H1 (cell line): ENCODE data around the gene CTU1. TPM values are rescaled to one million over a fixed set of nuclear protein-coding genes. Genes with fewer than 3 reads are reported as not detected.

Experiments
- CBX8 ChIP-seq: fragments of 300-800, 300-1000 bp; sonication (generic); IDR thresholded peaks from 2 replicates; pipeline ENCODE4 v1.7.1; 2016; ENCODE audit warnings: low read depth, low read length, borderline replicate concordance
- KDM1A ChIP-seq: fragments of 200-600, 300-600 bp; sonication (generic); IDR thresholded peaks from 2 replicates; pipeline ENCODE4 v1.7.1; 2016; ENCODE audit warnings: mild to moderate bottlenecking, low read length, borderline replicate concordance
- RXRA ChIP-seq: IDR thresholded peaks from 2 replicates; pipeline ENCODE4 v1.6.1; 2011; ENCODE audit warnings: low read depth, mild to moderate bottlenecking, low read length, moderate library complexity; ENCODE audit not compliant: insufficient read depth
- SIRT6 ChIP-seq: IDR thresholded peaks from one replicate; pipeline ENCODE4 v1.7.1; 2012; ENCODE audit warnings: low read length, inconsistent platforms
- SUZ12 ChIP-seq: fragments of 200-600 bp; sonication (generic); IDR thresholded peaks from 2 replicates; pipeline ENCODE4 v1.6.1; 2012; ENCODE audit warnings: mild to moderate bottlenecking, inconsistent platforms, low read length, moderate library complexity, mixed read lengths
- TAF7 ChIP-seq: optimal IDR thresholded peaks from 2 replicates; pipeline ENCODE3; 2011; ENCODE audit warnings: low read depth, mild to moderate bottlenecking, inconsistent platforms, low read length, moderate library complexity, borderline replicate concordance
- polyA plus RNA-seq, 7 experiments: library from polyadenylated mRNA; depleted of rRNA in 3 of 7; stranded (reverse) in 5 of 7; unstranded in 2 of 7; fragments of >200 nt in 5 of 7; fragments of 200-250 nt in 2 of 7; gene quantifications; 1 replicate in 5 of 7; 2 replicates in 1 of 7; 4 replicates in 1 of 7; pipeline versions ENCODE4 v1.2.1 to v1.2.3, GENCODE V29; 2011 to 2013; ENCODE audit warnings: missing spikeins in 2 of 7, mixed read lengths in 2 of 7
- total RNA-seq: library from RNA; stranded (reverse); fragmentation: NEBNext Ultra II Directional; extraction: Animal tissue kit (Norgen Biotek cat#: 25700); gene quantifications from 2 replicates; pipeline ENCODE4 v1.2.1, GENCODE V29; 2021
- TF ChIP-seq, protein P1 (sequence below): IDR thresholded peaks from 2 replicates; pipeline ENCODE4 v1.6.1; 2012; ENCODE audit warnings: low read length, inconsistent platforms

Gene CTU1
- total and polyA plus RNA-seq, 2 of the 8 experiments (the other 6 are each of a cell fraction or from before 2014, with no cell fraction given), result 4.6 to 7.2 TPM

- TF ChIP-seq CBX8, result no peak
- TF ChIP-seq, protein P1, sequence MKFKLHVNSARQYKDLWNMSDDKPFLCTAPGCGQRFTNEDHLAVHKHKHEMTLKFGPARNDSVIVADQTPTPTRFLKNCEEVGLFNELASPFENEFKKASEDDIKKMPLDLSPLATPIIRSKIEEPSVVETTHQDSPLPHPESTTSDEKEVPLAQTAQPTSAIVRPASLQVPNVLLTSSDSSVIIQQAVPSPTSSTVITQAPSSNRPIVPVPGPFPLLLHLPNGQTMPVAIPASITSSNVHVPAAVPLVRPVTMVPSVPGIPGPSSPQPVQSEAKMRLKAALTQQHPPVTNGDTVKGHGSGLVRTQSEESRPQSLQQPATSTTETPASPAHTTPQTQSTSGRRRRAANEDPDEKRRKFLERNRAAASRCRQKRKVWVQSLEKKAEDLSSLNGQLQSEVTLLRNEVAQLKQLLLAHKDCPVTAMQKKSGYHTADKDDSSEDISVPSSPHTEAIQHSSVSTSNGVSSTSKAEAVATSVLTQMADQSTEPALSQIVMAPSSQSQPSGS, result no peak
- no peak for TF ChIP-seq SIRT6
- TF ChIP-seq RXRA, result no peak
- no peak for TF ChIP-seq TAF7
- TF ChIP-seq SUZ12, result no peak
- TF ChIP-seq KDM1A, result no peak
Measured at GRCh38 chr19:51094696-51095279, 13.4 kb downstream of the CTU1 start (continued).
